Measurements from ENCODE around the gene ST3GAL3.
"Not testable (repeated sequence)": the region's sequence is repeated elsewhere in the genome, so short reads cannot be mapped to it uniquely, and the experiment has no call there.

ST3GAL3 gene

DNA sequence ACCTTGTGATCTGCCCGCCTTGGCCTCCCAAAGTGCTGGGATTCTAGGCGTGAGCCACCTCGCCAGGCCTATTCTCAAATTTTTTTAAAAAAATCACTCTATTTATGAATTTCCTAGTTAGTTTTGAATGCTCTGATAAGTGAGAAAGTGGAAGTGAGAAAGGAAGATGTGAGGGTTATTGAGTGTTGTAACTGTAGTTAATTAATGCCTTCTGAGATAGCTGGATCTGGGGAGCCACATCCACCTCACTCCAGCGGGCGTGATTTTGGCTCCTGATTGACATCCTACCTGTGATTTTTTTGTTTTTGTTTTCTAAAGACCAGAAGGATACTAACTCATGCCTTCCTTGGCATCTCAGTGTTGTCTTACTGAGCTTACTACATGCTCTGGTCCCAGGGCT, 65.6 kb downstream of the ST3GAL3 start:
- DNase-seq (ENCODE audit: low read depth) = no peak
- H3K4me3 ChIP-seq (ENCODE audit: low read depth, low read length) = no peak overlapping the region
- TF ChIP-seq, protein P1, sequence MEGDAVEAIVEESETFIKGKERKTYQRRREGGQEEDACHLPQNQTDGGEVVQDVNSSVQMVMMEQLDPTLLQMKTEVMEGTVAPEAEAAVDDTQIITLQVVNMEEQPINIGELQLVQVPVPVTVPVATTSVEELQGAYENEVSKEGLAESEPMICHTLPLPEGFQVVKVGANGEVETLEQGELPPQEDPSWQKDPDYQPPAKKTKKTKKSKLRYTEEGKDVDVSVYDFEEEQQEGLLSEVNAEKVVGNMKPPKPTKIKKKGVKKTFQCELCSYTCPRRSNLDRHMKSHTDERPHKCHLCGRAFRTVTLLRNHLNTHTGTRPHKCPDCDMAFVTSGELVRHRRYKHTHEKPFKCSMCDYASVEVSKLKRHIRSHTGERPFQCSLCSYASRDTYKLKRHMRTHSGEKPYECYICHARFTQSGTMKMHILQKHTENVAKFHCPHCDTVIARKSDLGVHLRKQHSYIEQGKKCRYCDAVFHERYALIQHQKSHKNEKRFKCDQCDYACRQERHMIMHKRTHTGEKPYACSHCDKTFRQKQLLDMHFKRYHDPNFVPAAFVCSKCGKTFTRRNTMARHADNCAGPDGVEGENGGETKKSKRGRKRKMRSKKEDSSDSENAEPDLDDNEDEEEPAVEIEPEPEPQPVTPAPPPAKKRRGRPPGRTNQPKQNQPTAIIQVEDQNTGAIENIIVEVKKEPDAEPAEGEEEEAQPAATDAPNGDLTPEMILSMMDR (IDR thresholded peaks at IDR 0.05; ENCODE audit: insufficient read depth, low read depth, low read length, missing control alignments) = no peak

DNA sequence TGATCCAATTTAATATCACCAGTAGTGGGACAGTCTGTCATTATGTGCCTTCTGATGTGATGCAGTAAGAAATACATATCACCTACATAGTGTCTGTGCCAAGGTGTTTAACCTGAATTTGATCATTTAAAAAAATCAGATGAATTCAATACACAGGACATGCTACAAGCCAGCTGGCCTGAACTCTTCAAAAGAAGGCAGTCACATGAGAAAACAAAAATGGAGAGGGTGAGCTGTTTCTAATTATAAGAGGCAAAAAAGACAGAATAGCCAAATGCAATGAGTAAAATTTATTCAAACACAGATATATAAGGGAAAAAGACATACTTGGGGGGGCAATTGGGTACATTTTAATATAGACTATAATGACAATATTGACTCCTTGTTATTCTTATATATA, 66.5 kb downstream of the ST3GAL3 start:
- DNase-seq (ENCODE audit: low read depth) = no peak
- TF ChIP-seq, protein P1 (IDR thresholded peaks at IDR 0.05; ENCODE audit: insufficient read depth, low read depth, low read length, missing control alignments) = no peak

DNA sequence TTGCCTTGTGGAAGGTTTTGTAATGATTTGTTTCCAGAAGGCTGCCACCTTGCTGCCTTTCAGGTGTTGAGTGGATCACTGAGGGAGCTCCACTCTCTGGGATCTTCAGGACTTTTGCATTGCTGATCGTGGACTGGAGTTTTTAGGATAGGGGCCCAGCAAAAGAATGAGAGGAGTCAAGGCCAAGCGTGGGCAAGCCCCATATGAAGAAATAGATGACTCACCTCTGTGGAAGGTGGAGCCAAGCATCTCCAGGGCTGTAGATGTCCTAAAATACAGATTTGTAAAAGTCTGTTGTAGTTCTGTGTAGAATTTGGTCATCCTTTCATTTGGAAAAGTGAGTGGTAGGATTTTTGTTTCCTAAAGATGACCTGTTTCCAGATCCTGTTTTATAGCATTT, 67.0 kb downstream of the ST3GAL3 start:
- DNase-seq (ENCODE audit: low read depth) = no peak
- H3K4me3 ChIP-seq (ENCODE audit: low read depth, low read length) = no peak overlapping the region
- TF ChIP-seq, protein P1 (IDR thresholded peaks at IDR 0.05; ENCODE audit: insufficient read depth, low read depth, low read length, missing control alignments) = no peak

More for the DNA sequence above, 66.5 kb downstream of the ST3GAL3 start:
- H3K4me3 ChIP-seq (ENCODE audit: low read depth, low read length) = no peak overlapping the region

DNA sequence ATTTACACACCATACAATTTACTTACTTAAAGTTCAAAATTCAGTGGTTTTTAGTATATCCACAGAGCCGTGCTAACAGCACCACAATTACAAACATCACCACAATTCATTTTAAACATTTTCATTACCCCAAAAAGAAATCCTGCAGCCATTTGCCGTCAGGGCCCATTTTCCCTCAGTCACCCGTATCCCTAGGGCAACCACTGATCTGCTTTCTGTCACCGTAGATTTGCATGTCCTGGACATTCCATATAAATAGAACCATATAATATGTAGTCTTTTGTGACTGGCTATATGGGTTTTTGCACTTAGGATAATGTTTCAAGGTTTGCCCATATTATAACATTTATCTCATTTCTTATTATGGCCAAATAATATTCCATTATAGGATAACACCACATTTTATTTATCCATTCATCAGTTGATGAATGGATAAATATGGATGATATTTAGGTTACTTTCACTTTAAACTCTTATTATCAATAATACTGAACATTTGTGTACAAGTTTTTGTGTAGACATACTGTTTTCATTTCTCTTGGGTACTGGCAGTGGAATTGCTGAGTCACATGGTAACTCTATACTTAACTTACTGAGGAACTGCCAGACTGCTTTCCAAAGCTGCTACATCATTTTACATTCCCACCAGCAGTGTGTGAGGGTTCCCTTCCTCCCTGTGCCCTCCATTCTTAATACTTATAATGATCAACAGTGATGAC, 68.9 kb downstream of the ST3GAL3 start:
- TF ChIP-seq, protein P1 (IDR thresholded peaks at IDR 0.05; ENCODE audit: insufficient read depth, low read depth, low read length, missing control alignments) = no peak
- no peak overlapping the region for H3K4me3 ChIP-seq (ENCODE audit: low read depth, low read length)

DNA sequence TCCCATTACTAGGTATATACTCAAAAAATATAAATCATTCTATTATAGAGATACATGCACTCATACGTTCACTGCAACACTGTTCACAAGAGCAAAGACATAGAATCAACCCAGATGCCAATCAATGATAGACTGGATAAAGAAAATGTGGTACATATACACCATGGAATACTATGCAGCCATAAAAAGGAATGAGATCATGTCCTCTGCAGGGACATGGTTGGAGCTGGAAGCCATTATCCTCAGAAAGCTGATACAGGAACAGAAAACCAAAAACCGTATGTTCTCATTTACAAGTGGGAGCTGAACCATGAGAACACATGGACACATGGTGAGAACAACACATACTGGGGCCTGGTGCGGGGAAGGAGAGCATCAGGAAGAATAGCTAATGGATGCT, 70.6 kb downstream of the ST3GAL3 start:
- not testable (repeated sequence) for DNase-seq (ENCODE audit: low read depth); H3K4me3 ChIP-seq (ENCODE audit: low read depth, low read length)

More for the DNA sequence above, 68.9 kb downstream of the ST3GAL3 start:
- no peak for DNase-seq (ENCODE audit: low read depth)

DNA sequence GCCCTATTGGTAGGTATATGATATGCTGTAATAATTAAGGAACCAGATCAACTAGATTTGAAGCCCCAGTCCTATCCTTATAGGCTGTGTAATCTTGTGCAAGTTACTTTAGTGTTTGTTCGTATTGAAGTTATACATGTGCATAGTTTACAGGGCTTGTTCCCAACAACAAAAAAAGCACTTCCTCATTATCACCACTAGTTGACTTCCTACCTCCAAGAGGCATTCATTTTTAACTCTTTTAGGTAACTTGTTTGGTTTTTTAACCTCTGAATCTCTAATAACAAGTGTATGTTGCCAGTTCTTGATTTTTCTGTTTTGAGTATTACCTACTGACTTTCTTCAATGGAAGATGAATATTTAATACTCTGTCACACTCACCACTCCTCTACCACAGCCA, 71.9 kb downstream of the ST3GAL3 start:
- H3K4me3 ChIP-seq (ENCODE audit: low read depth, low read length) = no peak overlapping the region
- DNase-seq (ENCODE audit: low read depth) = no peak
- TF ChIP-seq, protein P1 (IDR thresholded peaks at IDR 0.05; ENCODE audit: insufficient read depth, low read depth, low read length, missing control alignments) = no peak

DNA sequence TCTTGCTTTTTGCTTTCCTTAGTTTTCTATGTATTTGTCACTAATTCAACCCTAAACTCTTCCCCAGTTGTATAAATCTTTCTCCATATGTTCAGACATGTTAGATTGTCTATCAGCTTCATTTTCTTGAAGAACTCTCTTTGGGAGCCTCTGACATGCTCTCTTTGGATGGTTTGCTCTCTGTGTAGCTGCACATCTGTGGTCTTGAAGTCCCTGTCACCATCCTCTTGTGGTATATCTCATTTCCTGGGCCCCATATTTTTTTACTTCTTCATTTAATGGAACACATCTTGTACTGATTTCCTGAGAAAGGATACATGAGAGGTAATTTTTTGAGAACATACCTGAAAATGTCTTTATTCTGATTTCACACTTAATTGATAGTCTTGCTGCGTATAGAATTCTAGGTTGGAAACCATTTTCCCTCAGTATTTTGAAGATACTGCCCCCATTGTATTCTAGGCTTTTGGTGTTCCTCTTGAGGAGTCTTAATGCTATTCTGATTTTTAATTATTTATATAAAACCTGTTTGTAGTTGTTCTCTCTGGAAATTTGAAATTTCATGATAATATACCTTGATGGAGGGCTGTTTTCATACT, 72.6 kb downstream of the ST3GAL3 start:
- no peak for DNase-seq (ENCODE audit: low read depth)
- H3K4me3 ChIP-seq (ENCODE audit: low read depth, low read length) = no peak overlapping the region
- TF ChIP-seq, protein P1 (IDR thresholded peaks at IDR 0.05; ENCODE audit: insufficient read depth, low read depth, low read length, missing control alignments) = no peak
